ENCODE measurements around the gene HAO2.
"Not testable (repeated sequence)": the region's sequence is repeated elsewhere in the genome, so short reads cannot be mapped to it uniquely, and the experiment has no call there.

The HAO2 gene

GRCh38 chr1:119333163-119333896 is 35.3 kb upstream of the HAO2 start:
- H3K27ac ChIP-seq: no peak overlapping the region
- no peak for TF ChIP-seq ZFX (IDR thresholded peaks at IDR 0.05; ENCODE audit: borderline replicate concordance)
- no peak for TF ChIP-seq CTCF (IDR thresholded peaks at IDR 0.05)

DNA sequence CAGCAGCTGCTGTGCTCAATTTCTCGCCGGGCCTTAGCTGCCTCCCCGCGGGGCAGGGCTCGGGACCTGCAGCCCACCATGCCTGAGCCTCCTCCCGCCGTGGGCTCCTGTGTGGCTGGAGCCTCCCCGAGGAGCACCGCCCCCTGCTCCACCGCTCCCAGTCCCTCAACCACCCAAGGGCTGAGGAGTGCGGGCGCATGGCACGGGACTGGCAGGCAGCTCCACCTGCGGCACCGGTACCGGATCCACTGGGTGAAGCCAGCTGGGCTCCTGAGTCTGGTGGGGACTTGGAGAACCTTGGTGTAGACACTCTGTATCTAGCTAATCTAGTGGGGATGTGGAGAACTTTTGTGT is 34.7 kb upstream of the HAO2 start:
- H3K27ac ChIP-seq: not testable (repeated sequence)

DNA sequence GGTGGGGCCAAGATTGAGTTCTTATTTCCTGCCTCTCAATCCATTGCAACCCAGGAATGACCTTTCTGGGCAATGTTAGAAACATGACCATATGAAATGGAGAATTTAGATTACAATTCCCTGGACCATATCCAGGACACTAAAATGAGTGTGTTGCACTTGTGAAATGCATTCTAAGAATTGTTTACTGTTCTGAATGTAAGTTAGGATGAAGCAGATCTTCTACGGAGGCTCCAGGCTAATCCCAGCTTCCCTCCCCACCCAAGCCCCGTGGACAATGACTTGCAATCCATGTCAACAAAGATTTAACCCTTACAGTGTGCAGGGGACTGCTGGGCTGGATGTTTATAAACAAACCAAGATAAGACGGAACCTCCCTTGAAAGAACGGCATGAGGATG is 31.7 kb upstream of the HAO2 start:
- H3K27ac ChIP-seq: no peak overlapping the region
- TF ChIP-seq ZFX (IDR thresholded peaks at IDR 0.05; ENCODE audit: borderline replicate concordance) (no peak), CTCF (IDR thresholded peaks at IDR 0.05) (no peak)

GRCh38 chr1:119338004-119338403 is 30.6 kb upstream of the HAO2 start:
- TF ChIP-seq ZFX (IDR thresholded peaks at IDR 0.05; ENCODE audit: borderline replicate concordance): no peak
- TF ChIP-seq CTCF (IDR thresholded peaks at IDR 0.05): no peak
- H3K27ac ChIP-seq: no peak overlapping the region

- no peak overlapping the region for H3K27ac ChIP-seq
- no peak for TF ChIP-seq ZFX (IDR thresholded peaks at IDR 0.05; ENCODE audit: borderline replicate concordance)
Measured at GRCh38 chr1:119338757-119339156, 29.8 kb upstream of the HAO2 start.

- H3K27ac ChIP-seq: no peak overlapping the region
- TF ChIP-seq ZFX (IDR thresholded peaks at IDR 0.05; ENCODE audit: borderline replicate concordance) (no peak), CTCF (IDR thresholded peaks at IDR 0.05) (no peak)
Measured at GRCh38 chr1:119340861-119341261, 27.7 kb upstream of the HAO2 start.

DNA sequence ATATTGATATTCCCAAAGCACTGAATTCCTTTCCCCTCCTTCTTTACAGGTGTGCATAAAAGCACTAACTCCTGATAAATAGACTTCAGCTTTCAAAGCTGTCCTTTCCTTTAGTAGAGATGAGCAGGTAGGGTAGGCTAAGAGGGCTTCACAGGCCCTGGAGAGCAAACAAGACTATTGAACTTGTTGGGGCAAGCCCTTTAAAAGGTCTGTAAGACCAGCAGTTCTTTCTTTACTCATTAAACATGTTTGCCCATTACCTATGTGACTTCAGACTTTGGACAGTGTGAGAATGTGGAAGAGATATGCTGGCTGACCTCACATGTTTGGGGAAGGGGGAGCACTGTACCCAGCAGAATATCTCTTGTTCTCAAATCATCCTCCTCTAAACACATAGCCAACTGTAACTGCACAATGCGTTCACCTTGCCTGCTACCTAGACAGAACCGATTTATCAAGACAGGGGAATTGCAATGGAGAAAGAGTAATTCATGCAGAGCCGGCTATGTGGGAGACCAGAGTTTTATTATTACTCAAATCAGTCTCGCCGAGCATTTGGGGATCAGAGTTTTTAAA is 27.1 kb upstream of the HAO2 start:
- no peak overlapping the region for H3K27ac ChIP-seq
- TF ChIP-seq CTCF (IDR thresholded peaks at IDR 0.05): no peak
- TF ChIP-seq ZFX (IDR thresholded peaks at IDR 0.05; ENCODE audit: borderline replicate concordance): no peak

DNA sequence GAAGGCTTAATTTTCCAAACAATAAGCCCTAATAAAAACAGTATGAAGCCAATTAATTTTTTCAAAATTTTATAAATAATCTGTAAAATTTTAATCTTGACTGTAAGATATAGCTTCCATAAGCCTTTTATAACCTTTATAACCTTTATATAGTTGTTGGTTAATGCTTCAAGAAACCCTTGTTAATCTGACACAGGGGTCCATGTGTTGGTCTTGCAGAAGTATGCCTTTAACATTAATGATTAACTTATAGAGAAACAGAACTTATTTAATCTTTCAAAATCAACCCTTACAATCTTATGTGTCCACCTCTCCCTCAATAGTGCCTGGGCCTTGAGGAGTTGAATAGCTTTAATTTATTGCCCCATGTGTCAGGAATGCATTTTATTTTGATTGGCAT is 23.2 kb upstream of the HAO2 start:
- TF ChIP-seq CTCF (IDR thresholded peaks at IDR 0.05) (no peak), ZFX (IDR thresholded peaks at IDR 0.05; ENCODE audit: borderline replicate concordance) (no peak)
- no peak overlapping the region for H3K27ac ChIP-seq

All from 22Rv1 (cell line).